MM.1S (cell line): ENCODE measurements around the gene DUOXA2.
"Not testable (repeated sequence)": the region's sequence is repeated elsewhere in the genome, so short reads cannot be mapped to it uniquely, and the experiment has no call there.

ENCODE experiments used
- CTCF ChIP-seq: fragments of 300-600 bp; sonication (generic); IDR thresholded peaks from 2 replicates; pipeline ENCODE4 v1.5.1; 2016; ENCODE audit warnings: antibody characterized with exemption, low read length, mixed read lengths
- EZH2 ChIP-seq: fragments of 300-600 bp; sonication (generic); optimal IDR thresholded peaks from 2 replicates; pipeline ENCODE3; 2017; ENCODE audit warnings: low read depth, mild to moderate bottlenecking, antibody characterized with exemption, low read length, mixed read lengths
- EZH2phosphoT487 ChIP-seq: fragments of 300-600 bp; sonication (generic); IDR thresholded peaks from 2 replicates; pipeline ENCODE4 v1.6.1; 2018; ENCODE audit warnings: antibody characterized with exemption, low read length

- not testable (repeated sequence) for TF ChIP-seq CTCF, EZH2, EZH2phosphoT487
These were observed 36.7 kb upstream of the DUOXA2 start for GRCh38 chr15:45077391-45077790.
